A673 (cell line): ENCODE measurements around the gene NTNG2. TPM values are rescaled to one million over a fixed set of nuclear protein-coding genes. Genes with fewer than 3 reads are reported as not detected.

ENCODE experiments used
- BruUV-seq: library from RNA; stranded (reverse); fragments of 400-500 nt; replicated peaks from 2 replicates; lab custom pipeline; 2021; lab: Mats Ljungman, UMichigan
- CTCF ChIA-PET: fragments of 300-600 bp; sonication (Branson Sonifier 250); formaldehyde crosslinking; loops from one replicate; lab custom pipeline; 2022; ENCODE audit warnings: antibody characterized with exemption; lab: Charles Lee
- POLR2A ChIA-PET: fragments of 300-600 bp; sonication (Branson Sonifier 250); formaldehyde crosslinking; loops from one replicate; lab custom pipeline; 2022; ENCODE audit warnings: antibody characterized with exemption; ENCODE audit not compliant: low non-redundant PET; lab: Charles Lee
- DNase-seq: peaks from one replicate; pipeline ENCODE4 v3.0.0-alpha.2; 2015; ENCODE audit warnings: low spot score
- H3K27ac ChIP-seq: fragments of 200-600 bp; sonication (generic); 2 replicates; pipeline ENCODE4 v1.5.1; 2016; ENCODE audit warnings: mixed run types, low read depth, mild to moderate bottlenecking, mixed read lengths, antibody characterized with exemption, low read length; ENCODE audit not compliant: poor library complexity, severe bottlenecking
- H3K27me3 ChIP-seq: fragments of 200-600 bp; sonication (generic); replicated peaks from 2 replicates; pipeline ENCODE4 v1.6.1; 2017; ENCODE audit warnings: mixed run types, low read depth, mild to moderate bottlenecking, mixed read lengths, antibody characterized with exemption, low read length; ENCODE audit not compliant: insufficient read depth, poor library complexity
- H3K36me3 ChIP-seq: fragments of 200-600 bp; sonication (generic); 2 replicates; pipeline ENCODE4 v1.6.1; 2016; ENCODE audit warnings: mixed run types, mild to moderate bottlenecking, mixed read lengths, antibody characterized with exemption, low read length; ENCODE audit not compliant: insufficient read depth, poor library complexity, severe bottlenecking
- H3K4me1 ChIP-seq: fragments of 200-600 bp; sonication (generic); 2 replicates; pipeline ENCODE4 v1.6.1; 2017; ENCODE audit warnings: mixed run types, mild to moderate bottlenecking, mixed read lengths, antibody characterized with exemption, low read length; ENCODE audit not compliant: insufficient read depth, poor library complexity, severe bottlenecking
- H3K4me3 ChIP-seq: fragments of 200-600 bp; sonication (generic); 2 replicates; pipeline ENCODE4 v1.5.1; 2016; ENCODE audit warnings: low read depth, mixed run types, mild to moderate bottlenecking, mixed read lengths, low read length; ENCODE audit not compliant: poor library complexity, severe bottlenecking
- H3K9me3 ChIP-seq: fragments of 200-600 bp; sonication (generic); 2 replicates; pipeline ENCODE4 v1.6.1; 2016; ENCODE audit warnings: mixed run types, low read depth, mild to moderate bottlenecking, mixed read lengths, antibody characterized with exemption, low read length; ENCODE audit not compliant: poor library complexity, severe bottlenecking
- EZH2 ChIP-seq: fragments of 200-600 bp; sonication (generic); IDR thresholded peaks from 2 replicates; pipeline ENCODE4 v1.6.1; 2017; ENCODE audit warnings: borderline replicate concordance, low read depth, mild to moderate bottlenecking, mixed read lengths, antibody characterized with exemption, low read length; ENCODE audit not compliant: poor library complexity, severe bottlenecking
- intact Hi-C: fragments of 100-400 bp; cut with micrococcal nuclease; formaldehyde crosslinking; loops from one replicate; pipeline ENCODE4 v1.10.0; 2022; ENCODE audit not compliant: unreplicated experiment
- total RNA-seq: library from RNA; stranded (reverse); gene quantifications from 2 replicates; pipeline ENCODE4 v1.2.3, GENCODE V29; 2021
- TF ChIP-seq, protein P1 (sequence below): fragments of 300-800, 200-600 bp; sonication (generic); conservative IDR thresholded peaks from 2 replicates; pipeline ENCODE4 v1.5.1; 2017; ENCODE audit warnings: low read depth, mild to moderate bottlenecking, antibody characterized with exemption, low read length, moderate library complexity, mixed read lengths

NTNG2 gene
- total RNA-seq, 1 experiment from 2014 or later = 1.5 TPM

DNA sequence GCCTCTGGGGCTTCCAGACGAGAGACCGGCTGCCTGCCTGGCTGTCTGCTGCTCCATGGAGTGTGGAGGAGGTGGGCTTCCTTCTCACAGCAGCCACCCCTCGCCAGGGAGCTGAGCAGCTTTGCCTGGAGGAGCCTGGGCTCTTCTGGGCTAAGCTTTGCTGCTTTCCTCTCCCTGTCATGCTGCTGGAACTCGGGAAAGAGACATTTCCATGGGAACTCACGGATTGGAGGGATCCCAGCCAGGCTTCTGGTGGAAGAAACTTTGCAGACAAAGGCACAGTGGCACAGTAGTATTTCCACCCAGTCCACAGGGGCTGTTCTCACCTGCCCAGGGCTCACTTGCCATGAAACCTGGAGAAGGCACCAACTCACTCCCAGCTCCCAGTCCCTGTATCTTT, 5.6 kb upstream of the NTNG2 start:
- H3K27ac ChIP-seq = no peak overlapping the region
- ChIA-PET POLR2A (no interaction called here), CTCF (interaction anchor here (0.6 kb wide), 1 partner anchor 1620 kb away, joined by 5 read pairs; no protein-coding TSS in a partner anchor)
- peaks cover 8% of the 10 kb centered on the region for H3K4me1 ChIP-seq
- intact Hi-C loops = no loop called here
- TF ChIP-seq EZH2 = no peak
- TF ChIP-seq, protein P1, sequence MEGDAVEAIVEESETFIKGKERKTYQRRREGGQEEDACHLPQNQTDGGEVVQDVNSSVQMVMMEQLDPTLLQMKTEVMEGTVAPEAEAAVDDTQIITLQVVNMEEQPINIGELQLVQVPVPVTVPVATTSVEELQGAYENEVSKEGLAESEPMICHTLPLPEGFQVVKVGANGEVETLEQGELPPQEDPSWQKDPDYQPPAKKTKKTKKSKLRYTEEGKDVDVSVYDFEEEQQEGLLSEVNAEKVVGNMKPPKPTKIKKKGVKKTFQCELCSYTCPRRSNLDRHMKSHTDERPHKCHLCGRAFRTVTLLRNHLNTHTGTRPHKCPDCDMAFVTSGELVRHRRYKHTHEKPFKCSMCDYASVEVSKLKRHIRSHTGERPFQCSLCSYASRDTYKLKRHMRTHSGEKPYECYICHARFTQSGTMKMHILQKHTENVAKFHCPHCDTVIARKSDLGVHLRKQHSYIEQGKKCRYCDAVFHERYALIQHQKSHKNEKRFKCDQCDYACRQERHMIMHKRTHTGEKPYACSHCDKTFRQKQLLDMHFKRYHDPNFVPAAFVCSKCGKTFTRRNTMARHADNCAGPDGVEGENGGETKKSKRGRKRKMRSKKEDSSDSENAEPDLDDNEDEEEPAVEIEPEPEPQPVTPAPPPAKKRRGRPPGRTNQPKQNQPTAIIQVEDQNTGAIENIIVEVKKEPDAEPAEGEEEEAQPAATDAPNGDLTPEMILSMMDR = no peak
- no TSS peak for BruUV-seq
- H3K9me3 ChIP-seq = no peaks in the 10 kb centered on the region
- peaks cover 28% of the 10 kb centered on the region for H3K27me3 ChIP-seq
- H3K4me3 ChIP-seq = no peak overlapping the region
- no peaks in the 10 kb centered on the region for H3K36me3 ChIP-seq
- DNase-seq = no peak

DNA sequence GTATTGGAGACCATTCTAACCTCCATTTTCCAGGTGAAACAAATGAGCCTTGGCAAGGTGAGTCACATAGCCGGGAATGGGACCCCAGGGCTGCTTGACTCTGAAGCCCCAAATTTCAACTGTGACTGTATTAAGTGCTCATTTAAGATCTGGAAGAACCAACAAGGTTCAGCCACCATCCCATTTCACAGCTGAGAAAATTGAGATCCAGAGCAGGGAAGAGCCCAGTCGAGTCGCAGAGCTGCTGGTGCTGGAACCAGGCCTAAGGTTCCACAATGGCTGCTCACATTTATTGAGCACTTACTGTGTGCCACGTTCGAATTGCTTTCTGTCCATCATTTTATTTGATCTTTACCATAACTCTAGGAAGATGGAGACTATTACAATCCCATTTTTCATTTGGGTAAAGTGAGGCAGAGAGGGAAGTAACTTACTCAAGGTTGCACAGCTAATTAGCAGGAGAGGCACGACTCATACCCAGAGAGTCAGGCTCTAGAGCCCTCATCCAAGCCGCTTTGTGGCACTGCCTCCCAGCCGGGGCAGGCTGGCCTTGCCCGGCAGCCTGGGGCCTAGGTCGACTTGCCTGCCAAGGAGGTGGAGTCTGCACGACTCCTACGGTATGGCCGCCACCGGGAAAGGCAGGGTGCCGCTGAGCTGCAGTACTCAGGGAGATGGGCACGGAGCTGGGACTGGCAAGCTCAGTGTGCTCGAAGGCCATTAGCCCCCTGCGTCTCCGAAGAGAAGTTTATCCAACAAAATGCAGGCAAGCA, 4.3 kb upstream of the NTNG2 start:
- H3K9me3 ChIP-seq = no peaks in the 10 kb centered on the region
- no peak overlapping the region for H3K4me3 ChIP-seq
- CTCF ChIA-PET = interaction anchor here (1.3 kb wide), 1 partner anchor 12 kb away, joined by 8 read pairs; no protein-coding TSS in a partner anchor
- TF ChIP-seq, protein P1 = no peak
- TF ChIP-seq EZH2 = no peak
- H3K27ac ChIP-seq = no peak overlapping the region
- H3K36me3 ChIP-seq = no peaks in the 10 kb centered on the region
- DNase-seq = no peak
- no TSS peak for BruUV-seq
- H3K27me3 ChIP-seq = peaks cover 23% of the 10 kb centered on the region
- intact Hi-C loops = no loop called here
- POLR2A ChIA-PET = no interaction called here
- peaks cover 13% of the 10 kb centered on the region for H3K4me1 ChIP-seq

DNA sequence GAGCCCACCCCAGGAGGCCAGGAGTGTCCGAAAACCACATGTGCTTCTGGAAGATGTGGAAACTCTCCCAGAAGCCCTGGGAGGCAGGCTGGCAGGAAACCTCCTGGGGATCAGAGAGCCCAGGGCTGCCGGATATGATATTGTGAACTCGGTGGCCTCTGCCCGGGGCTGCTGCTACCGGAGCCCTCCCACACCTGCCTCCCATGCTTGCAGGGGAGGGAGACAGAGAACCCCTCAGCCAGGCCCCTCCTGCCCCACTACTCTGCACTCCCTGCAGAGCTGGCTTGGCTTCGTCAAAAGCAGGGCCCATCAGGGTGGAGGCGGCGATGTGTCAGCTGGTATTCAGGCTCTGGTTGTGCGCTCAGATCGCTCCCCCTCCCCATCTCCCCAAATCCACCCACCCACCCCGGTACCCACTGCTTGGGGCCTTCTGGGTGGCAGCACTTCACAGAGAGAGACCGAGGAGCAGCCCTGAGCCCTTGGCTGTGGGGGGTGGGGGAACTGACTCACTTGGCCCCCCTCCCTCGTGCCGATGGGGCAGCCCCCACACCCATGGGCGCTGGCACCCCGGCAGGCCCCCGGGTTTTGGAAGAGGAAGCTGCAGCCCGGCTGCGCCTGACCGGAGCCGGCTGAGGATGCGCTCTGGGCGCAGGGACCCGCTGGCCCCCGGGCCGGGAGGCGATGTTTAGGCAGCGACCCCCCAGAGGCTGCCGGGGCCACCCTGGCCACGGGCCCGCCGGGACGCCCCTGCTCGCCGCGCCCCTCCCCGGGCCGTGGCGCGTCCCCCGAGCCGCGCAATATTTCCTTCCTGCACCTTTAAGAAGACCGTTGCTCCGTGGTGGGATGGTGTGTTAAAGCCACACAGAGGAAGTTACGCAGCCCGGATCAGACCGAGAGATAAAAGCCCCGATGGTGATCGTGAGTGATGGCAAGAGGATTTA, 786 bp upstream of the NTNG2 start:
- Histone ChIP-seq H3K36me3 (no peaks in the 10 kb centered on the region), H3K9me3 (no peaks in the 10 kb centered on the region), H3K27ac (no peak overlapping the region), H3K4me1 (peaks cover 24% of the 10 kb centered on the region), H3K27me3 (peaks cover 57% of the 10 kb centered on the region), H3K4me3 (peak overlapping the region; percentile 58)
- no TSS peak for BruUV-seq
- DNase-seq = peak; percentile 77
- ChIA-PET CTCF (no interaction called here), POLR2A (no interaction called here)
- intact Hi-C loops = no loop called here
- no peak for TF ChIP-seq EZH2
- TF ChIP-seq, protein P1 = no peak
